ENCODE results near the gene MBP.

- TF ChIP-seq CEBPB (IDR thresholded peaks at IDR 0.05) (no peak), EP300 (IDR thresholded peaks at IDR 0.05; ENCODE audit: borderline replicate concordance) (no peak), CREB1 (IDR thresholded peaks at IDR 0.05; ENCODE audit: low read depth) (no peak)
- TF ChIP-seq, protein P1, sequence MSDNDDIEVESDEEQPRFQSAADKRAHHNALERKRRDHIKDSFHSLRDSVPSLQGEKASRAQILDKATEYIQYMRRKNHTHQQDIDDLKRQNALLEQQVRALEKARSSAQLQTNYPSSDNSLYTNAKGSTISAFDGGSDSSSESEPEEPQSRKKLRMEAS (IDR thresholded peaks at IDR 0.05): no peak
These were observed 65.1 kb downstream of the MBP start for GRCh38 chr18:77067291-77068061.
